AG09319 (cell line): ENCODE results near the gene PRELID2.

Source experiments
- DNase-seq: peaks from one replicate; pipeline ENCODE4 v3.0.0-alpha.2; 2010; ENCODE audit warnings: low read depth; ENCODE audit errors: extremely low read depth
- CTCF ChIP-seq: IDR thresholded peaks from 2 replicates; pipeline ENCODE4 v1.5.1; 2011; ENCODE audit warnings: low read depth, mild to moderate bottlenecking, inconsistent platforms, low read length, moderate library complexity

The PRELID2 gene

GRCh38 chr5:145824040-145824439 is 11.1 kb downstream of the PRELID2 start:
- DNase-seq, result no peak
- TF ChIP-seq CTCF, result no peak

- TF ChIP-seq CTCF, result no peak
- no peak for DNase-seq
These were observed 16.5 kb downstream of the PRELID2 start for GRCh38 chr5:145818604-145819003.

- no peak for DNase-seq
- TF ChIP-seq CTCF, result no peak
These were observed 22.3 kb downstream of the PRELID2 start for GRCh38 chr5:145812877-145813276.

- TF ChIP-seq CTCF, result peak; percentile 41
- DNase-seq, result peak; percentile 27
These were observed 23.1 kb downstream of the PRELID2 start for GRCh38 chr5:145811834-145812625.

GRCh38 chr5:145806923-145807322 is 28.2 kb downstream of the PRELID2 start:
- DNase-seq, result no peak
- no peak for TF ChIP-seq CTCF

GRCh38 chr5:145805819-145806218 is 29.3 kb downstream of the PRELID2 start:
- TF ChIP-seq CTCF, result no peak

GRCh38 chr5:145804701-145805100 is 30.4 kb downstream of the PRELID2 start:
- TF ChIP-seq CTCF, result no peak
- no peak for DNase-seq

More at GRCh38 chr5:145805819-145806218, 29.3 kb downstream of the PRELID2 start:
- no peak for DNase-seq
